Mucosa of stomach (tissue), 1 donor: ENCODE data around the gene LY6G5C.

Source experiments
- H3K27me3 ChIP-seq: one replicate; pipeline ENCODE4 v1.7.0; 2013; ENCODE audit warnings: mild to moderate bottlenecking, low read length; ENCODE audit not compliant: control insufficient read depth, insufficient read depth
- H3K36me3 ChIP-seq: one replicate; pipeline ENCODE4 v1.7.0; 2013; ENCODE audit warnings: low read length; ENCODE audit not compliant: control insufficient read depth, insufficient read depth
- H3K4me1 ChIP-seq: one replicate; pipeline ENCODE4 v1.7.0; 2013; ENCODE audit warnings: mild to moderate bottlenecking, low read length; ENCODE audit not compliant: control insufficient read depth, insufficient read depth
- H3K4me3 ChIP-seq: one replicate; pipeline ENCODE4 v1.7.0; 2013; ENCODE audit warnings: low read length
- H3K9ac ChIP-seq: one replicate; pipeline ENCODE4 v1.7.0; 2013; ENCODE audit warnings: mild to moderate bottlenecking, low read length, moderate library complexity
- H3K9me3 ChIP-seq: one replicate; pipeline ENCODE4 v1.7.0; 2013; ENCODE audit warnings: mild to moderate bottlenecking, low read length, moderate library complexity; ENCODE audit not compliant: control insufficient read depth
- donor health status: Pancreatic carcinoma.

Gene LY6G5C

GRCh38 chr6:31681135-31681671 is 336 bp upstream of the LY6G5C start:
- H3K9ac ChIP-seq, result peak overlapping the region; percentile 71
- peaks cover 3% of the 10 kb centered on the region for H3K36me3 ChIP-seq
- peak overlapping the region; percentile 40 for H3K4me3 ChIP-seq
- H3K27me3 ChIP-seq, result no peaks in the 10 kb centered on the region
- no peaks in the 10 kb centered on the region for H3K9me3 ChIP-seq
- H3K4me1 ChIP-seq, result peaks cover 19% of the 10 kb centered on the region

- no peak overlapping the region for H3K4me3 ChIP-seq
- no peak overlapping the region for H3K9ac ChIP-seq
- no peaks in the 10 kb centered on the region for H3K27me3 ChIP-seq
- no peaks in the 10 kb centered on the region for H3K36me3 ChIP-seq
- peaks cover 11% of the 10 kb centered on the region for H3K4me1 ChIP-seq
- no peaks in the 10 kb centered on the region for H3K9me3 ChIP-seq
These were observed 2.9 kb downstream of the LY6G5C start for GRCh38 chr6:31677955-31678354.

DNA sequence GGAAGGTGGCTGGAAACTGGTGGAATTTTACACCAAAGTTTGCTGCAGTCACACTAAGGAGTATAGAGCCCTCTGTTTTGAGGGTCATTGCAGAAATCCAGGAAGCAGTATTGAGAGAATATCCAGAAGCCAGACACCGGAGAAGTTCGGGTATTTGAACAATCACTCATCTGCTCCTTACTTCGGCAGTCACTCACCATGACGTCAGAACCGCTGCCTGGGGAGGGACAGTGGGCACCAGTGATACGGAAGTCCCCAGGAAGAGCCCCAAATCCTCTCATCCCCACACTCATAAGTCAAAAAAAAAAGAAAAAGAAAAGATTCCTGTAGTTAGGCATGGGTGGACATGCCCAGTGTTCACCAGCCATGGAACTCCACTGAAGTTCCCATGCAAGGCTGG is 4.0 kb downstream of the LY6G5C start:
- Histone ChIP-seq H3K4me3 (no peak overlapping the region), H3K27me3 (no peaks in the 10 kb centered on the region), H3K9me3 (no peaks in the 10 kb centered on the region), H3K9ac (no peak overlapping the region), H3K4me1 (peaks cover 11% of the 10 kb centered on the region), H3K36me3 (peaks cover 3% of the 10 kb centered on the region)

DNA sequence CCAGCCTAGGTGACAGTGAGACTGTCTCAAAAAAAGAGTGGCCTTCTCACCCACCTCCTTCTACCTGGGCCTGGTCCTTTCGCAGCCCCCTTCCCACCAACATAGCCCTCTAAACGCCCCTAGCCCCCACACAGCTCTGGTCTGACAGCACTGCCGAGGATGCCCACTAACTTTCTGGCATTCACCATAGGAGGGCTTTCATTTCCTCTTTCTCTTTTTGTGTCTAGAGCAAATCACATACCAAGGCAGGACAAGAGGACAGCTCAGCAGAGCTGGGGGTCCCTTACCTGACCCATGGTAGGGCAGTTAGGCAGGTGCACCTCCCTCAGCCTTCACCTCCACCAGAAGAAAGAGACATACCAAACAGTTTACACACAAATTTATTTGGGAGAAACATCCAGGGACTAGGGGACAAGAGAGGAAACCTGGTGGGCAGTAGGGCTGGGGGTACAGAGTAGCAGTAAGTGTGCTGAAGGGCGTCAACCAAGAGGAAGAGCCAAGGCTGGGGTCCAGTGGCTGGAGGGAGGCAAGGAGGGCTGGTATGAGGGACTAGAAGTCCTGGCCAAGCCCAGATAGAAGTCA is 4.5 kb downstream of the LY6G5C start:
- Histone ChIP-seq H3K27me3 (no peaks in the 10 kb centered on the region), H3K36me3 (peaks cover 7% of the 10 kb centered on the region), H3K9me3 (no peaks in the 10 kb centered on the region), H3K4me3 (no peak overlapping the region), H3K9ac (no peak overlapping the region), H3K4me1 (peaks cover 7% of the 10 kb centered on the region)

DNA sequence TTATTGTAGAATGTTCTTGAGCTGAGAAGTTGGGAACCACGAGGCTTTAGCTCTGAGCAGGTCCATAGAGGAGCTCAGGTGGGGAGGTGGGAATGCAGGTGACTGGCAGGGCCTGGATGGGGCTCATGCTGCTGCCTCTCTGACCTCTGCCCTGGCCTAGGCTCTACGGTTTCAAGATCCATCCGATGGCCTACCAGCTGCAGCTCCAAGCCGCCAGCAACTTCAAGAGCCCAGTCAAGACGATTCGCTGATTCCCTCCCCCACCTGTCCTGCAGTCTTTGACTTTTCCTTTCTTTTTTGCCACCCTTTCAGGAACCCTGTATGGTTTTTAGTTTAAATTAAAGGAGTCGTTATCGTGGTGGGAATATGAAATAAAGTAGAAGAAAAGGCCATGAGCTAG is 11.2 kb downstream of the LY6G5C start, which contains the start of gene LY6G5B:
Gene LY6G5B, plus strand, starts transcription at position 301 of the 400 bp plus-strand sequence. CDS start 975 bp downstream, outside the sequence.
- H3K4me1 ChIP-seq, result peaks cover 6% of the 10 kb centered on the region
- H3K36me3 ChIP-seq, result peaks cover 28% of the 10 kb centered on the region
- no peak within 1 kb of the TSS for H3K4me3 ChIP-seq

GRCh38 chr6:31666337-31666965 is 14.4 kb downstream of the LY6G5C start:
- no peaks in the 10 kb centered on the region for H3K9me3 ChIP-seq
- H3K4me1 ChIP-seq, result peaks cover 19% of the 10 kb centered on the region
- H3K9ac ChIP-seq, result peak overlapping the region; percentile 90
- H3K36me3 ChIP-seq, result peaks cover 21% of the 10 kb centered on the region
- H3K27me3 ChIP-seq, result no peaks in the 10 kb centered on the region
- peak overlapping the region; percentile 90 for H3K4me3 ChIP-seq

More for the DNA sequence above, 11.2 kb downstream of the LY6G5C start, which contains the start of gene LY6G5B:
- no peaks in the 10 kb centered on the region for H3K9me3 ChIP-seq
- no peak within 1 kb of the TSS for H3K9ac ChIP-seq
- H3K27me3 ChIP-seq, result no peaks in the 10 kb centered on the region

- no peaks in the 10 kb centered on the region for H3K27me3 ChIP-seq
- no peaks in the 10 kb centered on the region for H3K9me3 ChIP-seq
- H3K4me3 ChIP-seq, result peak within 1 kb of the TSS; percentile 90
- peak within 1 kb of the TSS; percentile 92 for H3K9ac ChIP-seq
- H3K4me1 ChIP-seq, result peaks cover 24% of the 10 kb centered on the region
- peaks cover 16% of the 10 kb centered on the region for H3K36me3 ChIP-seq
These were observed 15.1 kb downstream of the LY6G5C start, which contains the start of gene CSNK2B for GRCh38 chr6:31665501-31666336. Gene CSNK2B, plus strand, starts transcription at chr6:31666080. Its CDS starts 752 bp downstream, at chr6:31666832.

- Histone ChIP-seq H3K4me3 (peak within 1 kb of the TSS; percentile 83), H3K9me3 (no peaks in the 10 kb centered on the region), H3K36me3 (peaks cover 16% of the 10 kb centered on the region), H3K4me1 (peaks cover 24% of the 10 kb centered on the region), H3K9ac (peak within 1 kb of the TSS; percentile 92), H3K27me3 (no peaks in the 10 kb centered on the region)
These were observed 15.9 kb downstream of the LY6G5C start, which contains the start of gene GPANK1 for GRCh38 chr6:31664790-31665500. Gene GPANK1, minus strand, starts transcription at chr6:31664997. Its CDS starts 519 bp downstream, at chr6:31664478.

DNA sequence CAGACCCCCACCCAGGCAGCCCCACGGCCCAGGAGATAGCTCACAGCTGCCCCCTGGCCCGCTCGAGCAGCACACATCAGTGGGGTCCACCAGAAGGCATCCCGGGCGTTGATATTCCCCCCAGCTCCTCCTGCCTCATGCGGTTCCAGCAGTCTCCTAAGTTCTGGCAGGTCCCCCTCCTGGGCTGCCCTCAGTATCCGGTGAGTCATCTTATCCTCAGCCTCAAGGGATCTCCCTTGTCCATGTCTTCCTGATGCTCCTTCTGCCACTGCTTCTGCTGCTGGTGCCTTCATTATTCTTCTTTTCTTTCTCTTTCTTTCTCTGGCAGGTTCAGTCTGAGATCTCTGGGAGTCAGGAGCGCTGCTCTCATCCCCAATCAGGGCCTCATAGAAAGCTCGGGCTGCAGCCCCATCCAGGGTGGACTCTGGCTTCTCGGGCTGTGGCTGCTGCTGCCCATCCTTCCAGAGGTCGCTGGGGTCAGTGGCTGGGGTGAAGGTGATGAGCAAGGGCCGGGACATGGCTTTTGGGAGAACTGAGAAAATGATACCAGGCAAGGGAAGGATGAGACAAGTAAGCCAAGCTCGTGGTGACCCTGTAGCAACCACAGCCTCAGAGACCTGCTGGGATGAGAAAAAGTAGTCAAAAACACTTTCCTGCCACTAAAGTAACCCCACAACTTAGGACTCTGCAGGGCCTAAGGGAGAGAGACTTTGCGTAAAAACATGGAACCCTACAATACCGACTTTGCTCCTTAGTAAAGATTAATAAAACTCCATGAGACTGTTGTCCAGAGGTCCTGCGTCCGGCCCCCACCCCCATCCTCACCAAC is 16.7 kb downstream of the LY6G5C start:
- H3K9me3 ChIP-seq, result no peaks in the 10 kb centered on the region
- H3K9ac ChIP-seq, result peak overlapping the region; percentile 92
- peaks cover 9% of the 10 kb centered on the region for H3K36me3 ChIP-seq
- peaks cover 30% of the 10 kb centered on the region for H3K4me1 ChIP-seq
- no peaks in the 10 kb centered on the region for H3K27me3 ChIP-seq
- peak overlapping the region; percentile 83 for H3K4me3 ChIP-seq

DNA sequence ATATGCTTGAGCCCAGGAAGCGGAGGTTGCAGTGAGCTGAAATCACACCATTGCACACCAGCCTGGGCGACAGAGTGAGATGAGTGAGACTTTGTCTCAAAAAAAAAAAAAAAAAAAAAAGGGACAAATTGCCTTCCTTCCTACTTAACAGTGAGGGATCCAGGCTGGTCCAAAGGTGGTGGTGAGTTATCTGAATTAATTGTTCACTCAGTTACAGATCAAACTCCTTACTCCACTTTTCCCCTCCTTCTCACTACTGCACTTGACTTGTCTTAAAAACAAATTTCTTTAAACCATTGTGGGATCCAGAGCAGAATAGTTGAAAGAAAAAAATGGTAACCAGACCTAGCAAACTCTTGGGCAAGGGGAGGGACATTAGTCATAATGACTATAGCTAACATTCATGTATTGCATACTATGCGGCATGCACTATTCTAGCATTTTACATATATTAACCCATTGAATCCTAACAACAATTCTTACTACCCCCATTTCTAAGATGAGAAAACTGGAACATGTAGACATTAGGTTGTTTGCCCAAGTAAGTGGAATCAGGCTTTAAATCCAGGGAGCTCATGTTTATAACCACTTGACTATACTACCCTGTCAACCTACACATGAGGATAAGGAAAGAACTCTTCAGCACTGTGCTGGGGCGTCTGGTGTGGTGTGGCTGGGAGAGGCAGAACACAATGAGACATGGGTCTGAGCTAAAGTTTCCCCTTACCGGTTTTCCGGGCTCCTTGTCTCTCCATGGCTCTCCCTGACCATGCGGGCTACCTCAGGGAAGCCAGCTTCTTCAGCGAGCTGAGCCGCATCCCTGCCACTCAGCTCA is 17.5 kb downstream of the LY6G5C start:
- H3K9me3 ChIP-seq, result no peaks in the 10 kb centered on the region
- no peaks in the 10 kb centered on the region for H3K27me3 ChIP-seq
- peaks cover 38% of the 10 kb centered on the region for H3K4me1 ChIP-seq
- peaks cover 1% of the 10 kb centered on the region for H3K36me3 ChIP-seq
- peak overlapping the region; percentile 92 for H3K9ac ChIP-seq
- H3K4me3 ChIP-seq, result peak overlapping the region; percentile 83
